C4-2B (cell line): Measurements from ENCODE around the gene KLRF1.

Experiments used
- ZFX ChIP-seq: fragments of 450-650 bp; IDR thresholded peaks from 2 replicates; pipeline ENCODE4 v1.6.1; 2017
- TF ChIP-seq, protein P1 (sequence below): fragments of 450-650 bp; conservative IDR thresholded peaks from 2 replicates; pipeline ENCODE4 v1.5.1; 2017; ENCODE audit warnings: mild to moderate bottlenecking

DNA sequence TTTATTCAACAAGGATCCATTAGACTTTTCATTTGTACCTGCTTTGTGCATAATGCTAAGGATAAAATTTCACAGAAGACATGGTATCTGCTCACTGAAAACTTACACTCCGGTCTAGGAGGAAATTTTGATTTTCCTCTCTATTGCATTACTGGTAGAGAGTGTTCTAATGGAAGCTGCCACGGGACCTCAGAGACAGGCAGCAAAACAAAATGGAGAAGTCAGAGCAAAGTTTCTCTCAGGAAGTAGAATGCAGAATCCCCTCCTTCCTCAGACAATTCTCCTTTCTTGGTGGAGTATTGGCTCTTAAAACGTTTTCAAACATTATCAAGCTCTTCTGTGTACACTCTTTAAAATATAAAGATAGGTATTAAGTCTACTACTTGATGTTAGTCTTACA lies 29.6 kb downstream of the KLRF1 start:
- TF ChIP-seq, protein P1, sequence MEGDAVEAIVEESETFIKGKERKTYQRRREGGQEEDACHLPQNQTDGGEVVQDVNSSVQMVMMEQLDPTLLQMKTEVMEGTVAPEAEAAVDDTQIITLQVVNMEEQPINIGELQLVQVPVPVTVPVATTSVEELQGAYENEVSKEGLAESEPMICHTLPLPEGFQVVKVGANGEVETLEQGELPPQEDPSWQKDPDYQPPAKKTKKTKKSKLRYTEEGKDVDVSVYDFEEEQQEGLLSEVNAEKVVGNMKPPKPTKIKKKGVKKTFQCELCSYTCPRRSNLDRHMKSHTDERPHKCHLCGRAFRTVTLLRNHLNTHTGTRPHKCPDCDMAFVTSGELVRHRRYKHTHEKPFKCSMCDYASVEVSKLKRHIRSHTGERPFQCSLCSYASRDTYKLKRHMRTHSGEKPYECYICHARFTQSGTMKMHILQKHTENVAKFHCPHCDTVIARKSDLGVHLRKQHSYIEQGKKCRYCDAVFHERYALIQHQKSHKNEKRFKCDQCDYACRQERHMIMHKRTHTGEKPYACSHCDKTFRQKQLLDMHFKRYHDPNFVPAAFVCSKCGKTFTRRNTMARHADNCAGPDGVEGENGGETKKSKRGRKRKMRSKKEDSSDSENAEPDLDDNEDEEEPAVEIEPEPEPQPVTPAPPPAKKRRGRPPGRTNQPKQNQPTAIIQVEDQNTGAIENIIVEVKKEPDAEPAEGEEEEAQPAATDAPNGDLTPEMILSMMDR = no peak
- TF ChIP-seq ZFX = no peak
